GM19324 (cell line): Measurements from ENCODE around the gene EIF1.
"Not testable (repeated sequence)": the region's sequence is repeated elsewhere in the genome, so short reads cannot be mapped to it uniquely, and the experiment has no call there.

Experiments
- ATAC-seq: cut with Tn5 transposase; IDR thresholded peaks from one replicate; pipeline ENCODE4 v1.9.1; 2021; ENCODE audit warnings: mild to moderate bottlenecking, moderate library complexity; ENCODE audit not compliant: unreplicated experiment, low FRiP score

The EIF1 gene

GRCh38 chr17:41675157-41676057, 13.3 kb upstream of the EIF1 start:
- not testable (repeated sequence) for ATAC-seq

- ATAC-seq = no peak
Measured at GRCh38 chr17:41676058-41676419, 12.6 kb upstream of the EIF1 start.

DNA sequence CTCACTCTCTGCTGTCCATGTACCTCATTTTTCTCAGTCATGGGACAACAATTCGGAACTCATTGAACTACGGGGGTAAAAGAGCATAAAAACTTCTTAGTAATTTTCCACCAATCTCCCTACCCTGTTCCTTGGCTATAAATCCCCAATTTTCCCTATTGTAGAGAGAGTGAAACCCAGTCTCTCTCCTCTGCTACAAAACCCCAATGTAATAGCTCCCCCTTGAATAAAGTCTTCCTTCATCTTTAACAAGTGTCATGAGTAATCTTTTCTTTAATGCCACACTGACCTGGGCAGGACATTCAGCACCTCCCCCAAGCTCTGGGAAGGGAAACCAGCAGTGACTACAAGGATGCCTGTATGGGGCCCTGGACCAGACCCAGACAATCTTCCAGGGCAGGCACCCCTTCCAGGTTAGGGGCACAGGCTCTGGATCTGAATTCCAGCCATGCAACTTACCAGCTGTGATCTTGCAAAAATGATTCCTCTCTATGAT, 10.2 kb upstream of the EIF1 start:
- ATAC-seq = no peak

DNA sequence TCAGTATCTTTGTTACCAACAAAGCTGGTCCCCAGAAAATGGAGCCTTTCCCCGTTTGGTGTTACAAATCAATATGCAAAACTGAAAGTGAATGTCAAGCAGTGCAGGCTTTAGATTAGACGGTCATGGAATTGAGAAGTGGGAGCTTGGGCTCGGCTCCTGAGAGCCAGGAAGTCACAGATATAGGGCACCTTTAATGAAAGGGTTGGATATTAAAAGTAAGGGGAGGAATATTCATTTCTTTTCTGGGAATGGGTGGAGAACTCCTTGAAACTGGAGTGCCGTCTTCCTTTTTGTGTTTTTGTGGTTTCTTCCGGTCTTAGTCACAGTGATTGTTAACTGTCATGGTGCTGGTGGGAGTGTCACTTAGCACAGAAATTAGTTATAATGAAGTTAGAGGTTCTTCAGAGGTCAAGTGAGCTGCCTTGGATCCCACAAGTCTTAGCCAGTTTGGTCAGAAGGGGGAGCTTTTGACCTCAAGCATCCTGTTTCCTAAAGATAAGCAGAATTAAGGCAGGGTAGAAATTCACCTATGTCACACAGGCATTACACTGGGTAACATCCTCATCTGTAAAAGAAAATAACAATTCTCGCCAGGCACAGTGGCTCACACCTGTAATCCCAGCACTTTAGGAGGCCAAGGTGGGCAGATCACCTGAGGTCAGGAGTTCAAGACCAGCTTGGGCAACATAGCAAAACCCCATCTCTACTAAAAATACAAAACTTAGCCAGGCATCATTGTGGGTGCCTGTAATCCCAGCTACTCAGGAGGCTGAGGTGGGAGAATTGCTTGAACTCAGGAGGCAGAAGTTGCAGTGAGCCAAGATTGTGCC, 9.6 kb upstream of the EIF1 start:
- peak; percentile 45 for ATAC-seq

- ATAC-seq = no peak
Measured at GRCh38 chr17:41679740-41680425, 8.8 kb upstream of the EIF1 start.

GRCh38 chr17:41680426-41681040, 8.2 kb upstream of the EIF1 start:
- ATAC-seq = no peak

- ATAC-seq = no peak
Measured at GRCh38 chr17:41681776-41682175, 6.9 kb upstream of the EIF1 start.

GRCh38 chr17:41682631-41683030, 6.1 kb upstream of the EIF1 start:
- no peak for ATAC-seq

- ATAC-seq = no peak
Measured at GRCh38 chr17:41683441-41684007, 5.2 kb upstream of the EIF1 start.

GRCh38 chr17:41684035-41684434, 4.7 kb upstream of the EIF1 start:
- no peak for ATAC-seq

DNA sequence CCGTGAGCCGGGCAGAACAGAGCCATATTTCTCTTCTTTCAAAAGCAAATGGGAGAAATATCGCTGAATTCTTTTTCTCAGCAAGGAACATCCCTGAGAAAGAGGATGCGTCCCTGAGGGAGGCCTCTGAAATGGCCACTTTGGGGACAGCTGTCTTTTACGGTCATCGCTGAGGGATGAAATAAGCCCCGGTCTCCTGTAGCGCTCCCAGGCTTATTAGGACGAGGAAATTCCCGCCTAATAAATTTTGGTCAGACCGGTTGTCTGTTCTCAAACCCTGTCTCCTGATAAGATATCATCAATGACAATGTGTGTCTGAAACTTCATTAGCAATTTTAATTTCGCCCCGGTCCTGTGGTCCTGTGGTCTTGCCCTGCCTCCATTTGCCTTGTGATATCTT, 2.9 kb upstream of the EIF1 start:
- not testable (repeated sequence) for ATAC-seq

DNA sequence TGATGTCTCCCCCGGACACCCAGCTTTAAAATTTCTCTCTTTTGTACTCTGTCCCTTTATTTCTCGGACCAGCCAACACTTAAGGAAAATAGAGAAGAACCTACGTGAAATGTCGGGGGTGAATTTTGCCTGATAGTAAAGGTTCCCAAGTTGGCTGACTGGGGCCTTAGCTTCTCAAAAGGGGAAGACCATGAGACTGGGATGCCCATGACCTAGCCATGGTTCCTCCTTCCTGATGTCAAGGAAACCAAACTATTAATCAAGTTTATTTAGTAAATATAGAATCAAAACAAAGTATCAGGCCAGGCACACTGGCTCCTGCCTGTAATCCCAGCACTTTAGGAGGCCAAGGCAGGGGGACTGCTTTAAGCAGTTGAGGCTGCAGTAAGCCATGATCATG, 2.4 kb upstream of the EIF1 start:
- ATAC-seq = no peak

DNA sequence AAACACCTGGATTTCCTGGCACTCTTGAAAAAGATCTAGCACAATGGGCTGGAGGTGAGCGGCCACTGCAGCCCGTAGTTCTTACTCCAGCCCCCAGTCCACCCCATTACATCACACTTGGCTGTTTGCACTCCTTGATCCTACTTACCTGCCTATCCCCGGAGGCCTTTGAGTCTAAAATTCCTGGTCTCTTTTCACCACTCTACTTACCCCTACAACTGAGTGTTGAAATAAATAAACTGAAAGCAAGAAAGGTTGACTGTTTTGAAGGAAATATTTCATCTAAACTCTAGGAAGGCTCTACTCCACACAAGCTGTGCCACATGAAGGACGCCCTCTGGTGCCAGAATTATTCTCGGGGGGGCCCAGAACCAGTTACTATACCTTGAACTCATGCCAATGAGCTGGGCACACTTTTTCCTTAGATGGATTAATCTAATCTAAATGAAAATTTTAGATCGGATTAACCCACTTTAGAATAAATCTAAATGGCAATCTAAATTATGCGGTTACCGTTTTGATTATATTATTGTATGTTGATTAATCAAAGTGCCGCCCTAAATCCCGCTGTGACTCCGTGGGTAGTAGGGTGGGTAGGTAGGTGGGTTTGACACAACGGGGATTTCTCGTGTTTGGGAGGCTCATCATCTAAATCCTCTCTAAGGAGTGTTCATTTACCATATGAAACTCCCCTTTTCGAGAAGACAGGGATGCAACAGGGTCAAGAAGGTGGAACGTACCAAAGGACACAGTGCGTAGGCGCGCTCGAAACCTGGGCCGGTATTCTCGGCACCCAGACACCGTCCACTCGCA, 651 bp upstream of the EIF1 start:
- ATAC-seq = no peak

DNA sequence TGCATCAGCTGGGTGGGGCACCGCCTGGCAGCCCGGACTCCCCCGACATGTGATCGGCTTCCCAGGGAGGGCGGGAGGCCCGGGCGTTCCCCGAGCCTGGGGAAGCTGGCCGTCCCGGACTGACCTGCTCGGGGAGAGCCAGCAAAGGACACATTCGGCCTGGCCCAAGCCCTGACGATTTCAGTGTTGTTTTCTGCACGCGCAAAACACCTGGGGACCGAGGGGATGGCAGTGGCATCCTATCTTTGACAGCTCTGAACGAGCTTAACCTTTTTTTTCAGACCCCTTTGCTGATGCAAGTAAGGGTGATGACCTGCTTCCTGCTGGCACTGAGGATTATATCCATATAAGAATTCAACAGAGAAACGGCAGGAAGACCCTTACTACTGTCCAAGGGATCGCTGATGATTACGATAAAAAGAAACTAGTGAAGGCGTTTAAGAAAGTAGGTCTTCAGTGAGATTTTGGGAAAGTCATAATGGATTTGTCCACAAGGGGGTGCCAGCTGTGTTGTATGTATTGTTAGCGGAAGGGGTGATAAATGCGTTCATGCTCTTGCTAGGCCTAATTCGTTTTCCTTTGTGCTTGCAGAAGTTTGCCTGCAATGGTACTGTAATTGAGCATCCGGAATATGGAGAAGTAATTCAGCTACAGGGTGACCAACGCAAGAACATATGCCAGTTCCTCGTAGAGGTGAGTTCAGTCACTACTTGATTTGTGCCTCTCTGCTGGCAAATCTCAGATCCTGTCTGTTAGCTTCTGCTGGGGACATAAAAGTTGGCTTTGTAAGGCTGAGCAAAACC, 1.0 kb downstream of the EIF1 start:
- no peak for ATAC-seq

GRCh38 chr17:41690497-41690896, 1.8 kb downstream of the EIF1 start:
- no peak for ATAC-seq

DNA sequence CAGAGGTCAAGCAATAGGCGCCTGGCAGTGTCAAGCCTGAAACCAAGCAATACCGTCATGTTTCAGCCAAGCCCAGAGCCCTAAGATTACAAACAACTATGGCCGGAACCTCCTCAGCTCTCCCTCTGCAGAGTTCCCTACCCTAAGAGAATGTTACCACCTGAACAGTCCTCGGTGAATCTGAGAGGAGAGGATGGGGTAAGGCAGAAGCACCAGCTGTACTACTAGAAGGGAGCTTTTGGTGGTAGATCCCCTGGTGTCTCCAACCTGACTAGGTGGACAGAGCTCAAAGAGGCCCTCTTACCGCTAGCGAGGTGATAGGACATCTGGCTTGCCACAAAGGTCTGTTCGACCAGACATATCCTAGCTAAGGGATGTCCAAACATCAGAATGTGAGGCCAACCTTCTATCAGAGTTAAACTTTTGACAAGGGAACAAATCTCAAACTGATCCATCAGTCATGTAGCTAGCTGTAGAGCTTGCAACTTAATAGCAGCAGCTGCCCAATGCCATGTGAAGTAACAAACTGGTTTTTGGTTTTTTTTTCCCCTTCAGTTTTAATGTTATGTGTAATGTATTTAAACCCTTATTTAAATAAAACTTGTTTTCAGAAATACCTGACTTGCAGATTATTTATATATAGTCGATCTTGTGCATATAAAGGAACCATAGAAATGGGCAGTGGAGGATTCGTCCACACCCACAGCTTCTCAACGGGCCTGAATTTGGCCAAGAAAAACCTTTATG, 2.5 kb downstream of the EIF1 start:
- ATAC-seq = no peak

- no peak for ATAC-seq
Measured at GRCh38 chr17:41692722-41693521, 4.2 kb downstream of the EIF1 start.
